B cell (primary cell): ENCODE data around the gene KIRREL3. TPM values are rescaled to one million over a fixed set of nuclear protein-coding genes. Genes with fewer than 3 reads are reported as not detected.

Experiments used
- ATAC-seq: fragments of 200-7000 bp; cut with Tn5 transposase; one replicate; pipeline ENCODE4 v1.10.0; 2021; ENCODE audit warnings: low read depth, mild to moderate bottlenecking, moderate number of reproducible peaks, moderate library complexity
- CTCF ChIA-PET: fragments of 350-600 bp; sonication (Branson Sonifier 250); formaldehyde crosslinking; loops from one replicate; lab custom pipeline; 2021; ENCODE audit warnings: antibody characterized with exemption, inconsistent platforms; lab: Charles Lee
- POLR2A ChIA-PET: fragments of 350-600 bp; sonication (Branson Sonifier 250); formaldehyde crosslinking; loops from one replicate; lab custom pipeline; 2021; ENCODE audit warnings: antibody characterized with exemption; lab: Charles Lee
- DNase-seq: peaks from one replicate; pipeline ENCODE4 v3.0.0; 2013
- H2AFZ ChIP-seq: 2 replicates; pipeline ENCODE4 v1.6.1; 2012; ENCODE audit warnings: mild to moderate bottlenecking, low read depth, low read length; ENCODE audit not compliant: insufficient read depth, poor library complexity, severe bottlenecking
- H3K27ac ChIP-seq, 2 donors: 1 replicate in 1 of 2; 2 replicates in 1 of 2; pipeline ENCODE4 v1.5.1; 2012 to 2013; ENCODE audit warnings: low read length in 2 of 2, mild to moderate bottlenecking in 2 of 2, moderate library complexity in 1 of 2
- H3K27me3 ChIP-seq, 4 experiments: fragments of 200-600 bp in 1 of 4; sonication (generic) in 1 of 4; replicated peaks in 1 of 4; 1 replicate in 2 of 4; 2 replicates in 2 of 4; pipeline versions ENCODE4 v1.6.1 to v1.7.0; 2013 to 2016; ENCODE audit warnings: low read length in 3 of 4, mild to moderate bottlenecking in 2 of 4, mixed read lengths in 1 of 4, moderate library complexity in 1 of 4; ENCODE audit not compliant: insufficient read depth in 4 of 4, control insufficient read depth in 3 of 4; ENCODE audit errors: control extremely low read depth in 1 of 4
- H3K36me3 ChIP-seq, 2 experiments: replicated peaks in 1 of 2; 1 replicate in 1 of 2; 2 replicates in 1 of 2; pipeline versions ENCODE4 v1.6.1 to v1.7.1; 2013; ENCODE audit warnings: low read length in 1 of 2; ENCODE audit not compliant: insufficient read depth in 2 of 2, control insufficient read depth in 1 of 2; ENCODE audit errors: control extremely low read depth in 1 of 2, extremely low read depth in 1 of 2
- H3K4me1 ChIP-seq, 2 donors: fragments of 200-600 bp in 1 of 2; sonication (generic) in 1 of 2; 1 replicate in 1 of 2; 2 replicates in 1 of 2; pipeline versions ENCODE4 v1.5.1 to v1.6.1; 2013 to 2017; ENCODE audit warnings: low read length in 2 of 2; ENCODE audit not compliant: control insufficient read depth in 2 of 2, insufficient read depth in 2 of 2
- H3K4me2 ChIP-seq: replicated peaks from 2 replicates; pipeline ENCODE3; 2012; ENCODE audit warnings: mild to moderate bottlenecking, low read depth, low read length; ENCODE audit not compliant: poor library complexity, severe bottlenecking
- H3K4me3 ChIP-seq, 5 experiments: fragments of 200-600 bp in 1 of 5; sonication (generic) in 1 of 5; 1 replicate in 3 of 5; 2 replicates in 2 of 5; pipeline versions ENCODE4 v1.5.1 to v1.7.0; 2011 to 2016; ENCODE audit warnings: low read length in 4 of 5, mild to moderate bottlenecking in 4 of 5, low read depth in 2 of 5, control low read depth in 1 of 5, moderate library complexity in 1 of 5; ENCODE audit not compliant: insufficient read depth in 1 of 5; ENCODE audit errors: control extremely low read depth in 1 of 5, extremely low read depth in 1 of 5
- H3K79me2 ChIP-seq: fragments of 200-600 bp; sonication (generic); one replicate; pipeline ENCODE4 v1.6.0; 2016; ENCODE audit warnings: low read length; ENCODE audit not compliant: control insufficient read depth, insufficient read depth
- H3K9ac ChIP-seq: fragments of 200-600 bp; sonication (generic); 2 replicates; pipeline ENCODE4 v1.6.1; 2017; ENCODE audit warnings: mild to moderate bottlenecking, low read length, moderate library complexity
- H3K9me3 ChIP-seq, 3 donors: one replicate each; pipeline versions ENCODE4 v1.6.1 to v1.7.1; 2013; ENCODE audit warnings: low read length in 2 of 3; ENCODE audit not compliant: control insufficient read depth in 2 of 3, insufficient read depth in 1 of 3; ENCODE audit errors: control extremely low read depth in 1 of 3
- H4K20me1 ChIP-seq: 2 replicates; pipeline ENCODE4 v1.6.0; 2012; ENCODE audit warnings: mild to moderate bottlenecking, low read length; ENCODE audit not compliant: insufficient read depth, control insufficient read depth, poor library complexity, severe bottlenecking
- H3K27ac Mint-ChIP-seq: one replicate; pipeline ENCODE4 v1.8.0; 2021; ENCODE audit warnings: mixed read lengths
- H3K27me3 Mint-ChIP-seq: one replicate; pipeline ENCODE4 v1.8.0; 2021; ENCODE audit warnings: mixed read lengths
- H3K4me1 Mint-ChIP-seq: one replicate; pipeline ENCODE4 v1.8.0; 2021; ENCODE audit warnings: mixed read lengths
- H3K4me3 Mint-ChIP-seq: one replicate; pipeline ENCODE4 v1.8.0; 2021; ENCODE audit warnings: mixed read lengths
- H3K9me3 Mint-ChIP-seq: one replicate; pipeline ENCODE4 v1.8.0; 2022; ENCODE audit warnings: mixed read lengths; ENCODE audit not compliant: insufficient read depth
- EZH2 ChIP-seq: IDR thresholded peaks from 2 replicates; pipeline ENCODE4 v1.6.1; 2012; ENCODE audit warnings: borderline replicate concordance, low read depth, mild to moderate bottlenecking, moderate library complexity, low read length; ENCODE audit not compliant: insufficient read depth, poor library complexity, severe bottlenecking
- WGBS: methylation state at CpG from one replicate; pipeline ENCODE4 v1.1.5; 2013; ENCODE audit warnings: missing lambda C conversion rate; ENCODE audit not compliant: insufficient coverage; 5-methylcytosine and 5-hydroxymethylcytosine counted together
- intact Hi-C: fragments of 100-400 bp; cut with micrococcal nuclease; formaldehyde crosslinking; loops from one replicate; pipeline ENCODE4 v1.10.0; 2022
- polyA plus RNA-seq: library from polyadenylated mRNA; depleted of rRNA; stranded (reverse); fragments of >200 nt; gene quantifications from 2 replicates; pipeline ENCODE4 v1.2.3, GENCODE V29; 2012
- total RNA-seq, 2 donors: library from RNA; stranded (reverse); fragments of 120-200 nt in 1 of 2; gene quantifications; 1 replicate in 1 of 2; 2 replicates in 1 of 2; pipeline versions ENCODE4 v1.2.3 to v1.2.4, GENCODE V29; 2013 to 2022
- TF ChIP-seq, protein P1 (sequence below): fragments of 200-600 bp; IDR thresholded peaks from one replicate; pipeline ENCODE4 v1.8.0; 2022; ENCODE audit warnings: antibody characterized with exemption, mild to moderate bottlenecking

The KIRREL3 gene
- total and polyA plus RNA-seq, 2 donors (not counting 1 experiment from before 2014, with no cell fraction given) = not detected

DNA sequence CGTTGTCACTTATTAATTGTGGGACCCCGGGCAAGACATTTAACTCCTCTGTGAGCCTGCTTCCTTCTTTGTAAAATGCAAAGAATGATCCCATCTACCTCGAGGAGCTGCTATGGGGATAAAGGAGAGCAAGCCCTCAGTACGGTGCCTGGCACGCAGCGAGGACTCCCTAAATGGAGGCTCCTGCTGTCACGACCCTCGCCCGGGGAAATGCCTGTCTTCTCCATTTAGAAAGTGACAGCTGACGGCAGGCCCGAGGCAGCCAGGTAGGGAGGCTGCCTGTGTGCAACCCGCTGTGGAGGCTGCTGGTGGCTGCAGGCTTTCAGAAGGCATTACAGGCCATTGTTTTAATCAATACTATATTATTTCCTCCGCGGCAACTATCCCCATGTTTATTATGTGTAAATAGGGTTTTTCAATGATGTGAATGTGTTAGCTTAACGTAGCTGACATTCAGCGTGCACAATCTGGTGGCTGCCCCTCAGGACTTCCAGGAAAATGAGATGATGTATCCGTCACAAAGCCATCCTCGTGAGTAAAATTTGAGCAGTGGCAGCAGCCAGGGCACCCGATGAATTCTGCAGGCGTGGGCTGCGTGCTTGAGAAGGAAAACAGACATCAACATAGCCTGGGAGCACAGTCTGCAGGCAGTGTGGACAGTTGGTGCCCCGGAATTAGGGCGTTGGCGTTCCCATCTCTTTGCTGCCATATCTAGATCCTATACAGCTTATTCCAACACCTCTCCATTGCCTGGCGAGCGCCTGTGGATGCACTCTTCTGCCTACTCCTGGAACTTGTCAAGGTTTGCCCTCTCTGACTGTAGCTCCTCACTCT, 416.8 kb downstream of the KIRREL3 start:
- POLR2A ChIA-PET = no interaction called here
- Histone ChIP-seq H3K27me3 (no peaks in the 10 kb centered on the region), H4K20me1 (no peaks in the 10 kb centered on the region), H2AFZ (no peak overlapping the region), H3K4me1 (no peaks in the 10 kb centered on the region), H3K79me2 (no peaks in the 10 kb centered on the region), H3K27ac (no peak overlapping the region), H3K9ac (no peak overlapping the region), H3K4me3 (no peak overlapping the region), H3K36me3 (no peaks in the 10 kb centered on the region), H3K9me3 (no peaks in the 10 kb centered on the region), H3K4me2 (no peak overlapping the region)
- Mint-ChIP-seq H3K4me3 (no peak overlapping the region), H3K27ac (no peak overlapping the region), H3K9me3 (no peaks in the 10 kb centered on the region), H3K27me3 (peaks cover 2% of the 10 kb centered on the region), H3K4me1 (no peaks in the 10 kb centered on the region)
- no peak for DNase-seq
- CTCF ChIA-PET = no interaction called here
- TF ChIP-seq, protein P1, sequence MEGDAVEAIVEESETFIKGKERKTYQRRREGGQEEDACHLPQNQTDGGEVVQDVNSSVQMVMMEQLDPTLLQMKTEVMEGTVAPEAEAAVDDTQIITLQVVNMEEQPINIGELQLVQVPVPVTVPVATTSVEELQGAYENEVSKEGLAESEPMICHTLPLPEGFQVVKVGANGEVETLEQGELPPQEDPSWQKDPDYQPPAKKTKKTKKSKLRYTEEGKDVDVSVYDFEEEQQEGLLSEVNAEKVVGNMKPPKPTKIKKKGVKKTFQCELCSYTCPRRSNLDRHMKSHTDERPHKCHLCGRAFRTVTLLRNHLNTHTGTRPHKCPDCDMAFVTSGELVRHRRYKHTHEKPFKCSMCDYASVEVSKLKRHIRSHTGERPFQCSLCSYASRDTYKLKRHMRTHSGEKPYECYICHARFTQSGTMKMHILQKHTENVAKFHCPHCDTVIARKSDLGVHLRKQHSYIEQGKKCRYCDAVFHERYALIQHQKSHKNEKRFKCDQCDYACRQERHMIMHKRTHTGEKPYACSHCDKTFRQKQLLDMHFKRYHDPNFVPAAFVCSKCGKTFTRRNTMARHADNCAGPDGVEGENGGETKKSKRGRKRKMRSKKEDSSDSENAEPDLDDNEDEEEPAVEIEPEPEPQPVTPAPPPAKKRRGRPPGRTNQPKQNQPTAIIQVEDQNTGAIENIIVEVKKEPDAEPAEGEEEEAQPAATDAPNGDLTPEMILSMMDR = no peak
- no peak for TF ChIP-seq EZH2
- intact Hi-C loops = no loop called here
- no peak for ATAC-seq
- WGBS = 89% methylated on average over 21 of the region's 26 CpGs

DNA sequence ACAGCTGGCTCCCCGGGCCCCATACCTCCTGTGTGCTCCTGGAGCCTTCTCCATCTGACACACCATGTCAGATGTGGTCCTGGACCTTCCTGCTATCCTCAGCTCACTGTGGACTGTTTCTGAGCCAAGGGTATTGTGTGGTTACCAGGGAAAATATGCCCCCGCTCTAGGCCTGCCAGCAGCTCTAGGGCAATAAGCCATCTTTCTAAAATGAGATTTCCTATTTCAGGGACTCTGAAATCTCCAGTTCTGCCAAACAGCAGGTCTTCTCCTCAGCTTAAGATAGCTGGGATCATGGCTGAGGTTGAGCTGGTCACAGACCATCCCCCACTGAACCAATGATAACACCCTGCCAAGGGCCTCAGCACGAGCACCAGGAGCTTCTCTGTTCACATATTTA, 417.5 kb downstream of the KIRREL3 start:
- Mint-ChIP-seq H3K27me3 (peaks cover 2% of the 10 kb centered on the region), H3K9me3 (no peaks in the 10 kb centered on the region), H3K4me1 (no peaks in the 10 kb centered on the region), H3K27ac (no peak overlapping the region), H3K4me3 (no peak overlapping the region)
- no peaks in the 10 kb centered on the region for H4K20me1 ChIP-seq
- TF ChIP-seq, protein P1 = no peak
- TF ChIP-seq EZH2 = no peak
- no peaks in the 10 kb centered on the region for H3K9me3 ChIP-seq
- intact Hi-C loops = no loop called here
- ATAC-seq = no peak
- no peak overlapping the region for H3K9ac ChIP-seq
- 50% methylated on average over 1 of the region's 3 CpGs for WGBS
- no peak overlapping the region for H2AFZ ChIP-seq
- ChIA-PET POLR2A (no interaction called here), CTCF (no interaction called here)
- no peak overlapping the region for H3K4me3 ChIP-seq
- no peak overlapping the region for H3K4me2 ChIP-seq
- H3K27ac ChIP-seq = no peak overlapping the region
- no peaks in the 10 kb centered on the region for H3K36me3 ChIP-seq
- no peak for DNase-seq
- H3K4me1 ChIP-seq = no peaks in the 10 kb centered on the region
- H3K79me2 ChIP-seq = no peaks in the 10 kb centered on the region
- H3K27me3 ChIP-seq = no peaks in the 10 kb centered on the region
